GM06990 (cell line): ENCODE results near the gene HOXC12.

Experiments used
- DNase-seq: peaks from one replicate; pipeline ENCODE4 v3.0.0-alpha.2; 2011; ENCODE audit not compliant: insufficient read length; ENCODE audit errors: extremely low read depth
- H3K27me3 ChIP-seq: replicated peaks from 2 replicates; pipeline ENCODE4 v1.6.0; 2011; ENCODE audit warnings: low read length; ENCODE audit not compliant: control insufficient read depth, insufficient read depth
- H3K36me3 ChIP-seq: 2 replicates; pipeline ENCODE4 v1.5.1; 2011; ENCODE audit warnings: low read length; ENCODE audit not compliant: control insufficient read depth, insufficient read depth
- H3K4me3 ChIP-seq: replicated peaks from 2 replicates; pipeline ENCODE4 v1.5.1; 2011; ENCODE audit warnings: low read depth, mild to moderate bottlenecking, control low read depth, low read length
- TF ChIP-seq, protein P1 (sequence below): IDR thresholded peaks from 2 replicates; pipeline ENCODE4 v1.5.1; 2011; ENCODE audit warnings: low read length, control low read depth, mild to moderate bottlenecking, inconsistent platforms; ENCODE audit not compliant: insufficient read depth, poor library complexity, severe bottlenecking

HOXC12 gene

DNA sequence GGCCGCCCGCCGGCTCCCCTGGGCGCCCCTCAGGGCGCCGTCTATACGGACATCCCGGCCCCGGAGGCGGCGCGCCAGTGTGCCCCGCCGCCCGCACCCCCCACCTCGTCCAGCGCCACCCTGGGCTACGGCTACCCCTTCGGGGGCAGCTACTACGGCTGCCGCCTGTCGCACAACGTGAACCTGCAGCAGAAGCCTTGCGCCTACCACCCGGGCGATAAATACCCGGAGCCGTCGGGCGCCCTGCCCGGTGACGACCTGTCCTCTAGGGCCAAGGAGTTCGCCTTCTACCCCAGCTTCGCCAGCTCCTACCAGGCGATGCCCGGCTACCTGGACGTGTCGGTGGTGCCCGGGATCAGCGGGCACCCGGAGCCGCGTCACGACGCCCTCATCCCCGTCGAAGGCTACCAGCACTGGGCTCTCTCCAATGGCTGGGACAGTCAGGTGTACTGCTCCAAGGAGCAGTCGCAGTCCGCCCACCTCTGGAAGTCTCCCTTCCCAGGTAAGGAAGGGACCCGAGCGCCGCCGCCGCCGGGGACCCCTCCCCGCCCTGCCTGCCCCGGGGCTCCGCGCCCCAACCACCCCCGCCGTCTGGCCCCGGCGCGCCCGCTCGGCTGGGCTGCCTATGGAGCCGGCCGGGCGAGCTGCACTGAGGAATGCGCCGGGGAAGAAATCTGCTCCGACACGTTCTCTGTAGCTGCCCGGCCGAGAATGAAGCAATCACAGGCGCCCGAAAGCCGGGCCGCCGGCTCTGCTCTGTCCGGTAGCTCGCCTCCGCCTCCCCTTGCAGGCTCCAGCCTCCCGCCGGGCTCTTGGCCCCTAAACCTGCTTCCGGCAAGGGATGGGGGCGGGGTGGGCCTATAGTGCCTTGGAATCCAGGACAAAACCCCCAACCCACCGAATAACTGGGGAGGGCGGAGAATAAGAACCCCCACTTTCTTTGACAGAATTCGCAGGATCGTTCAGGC lies 15.3 kb upstream of the HOXC12 start:
- TF ChIP-seq, protein P1, sequence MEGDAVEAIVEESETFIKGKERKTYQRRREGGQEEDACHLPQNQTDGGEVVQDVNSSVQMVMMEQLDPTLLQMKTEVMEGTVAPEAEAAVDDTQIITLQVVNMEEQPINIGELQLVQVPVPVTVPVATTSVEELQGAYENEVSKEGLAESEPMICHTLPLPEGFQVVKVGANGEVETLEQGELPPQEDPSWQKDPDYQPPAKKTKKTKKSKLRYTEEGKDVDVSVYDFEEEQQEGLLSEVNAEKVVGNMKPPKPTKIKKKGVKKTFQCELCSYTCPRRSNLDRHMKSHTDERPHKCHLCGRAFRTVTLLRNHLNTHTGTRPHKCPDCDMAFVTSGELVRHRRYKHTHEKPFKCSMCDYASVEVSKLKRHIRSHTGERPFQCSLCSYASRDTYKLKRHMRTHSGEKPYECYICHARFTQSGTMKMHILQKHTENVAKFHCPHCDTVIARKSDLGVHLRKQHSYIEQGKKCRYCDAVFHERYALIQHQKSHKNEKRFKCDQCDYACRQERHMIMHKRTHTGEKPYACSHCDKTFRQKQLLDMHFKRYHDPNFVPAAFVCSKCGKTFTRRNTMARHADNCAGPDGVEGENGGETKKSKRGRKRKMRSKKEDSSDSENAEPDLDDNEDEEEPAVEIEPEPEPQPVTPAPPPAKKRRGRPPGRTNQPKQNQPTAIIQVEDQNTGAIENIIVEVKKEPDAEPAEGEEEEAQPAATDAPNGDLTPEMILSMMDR, result no peak
- Histone ChIP-seq H3K36me3 (no peaks in the 10 kb centered on the region), H3K4me3 (no peak overlapping the region), H3K27me3 (peaks cover 6% of the 10 kb centered on the region)
- no peak for DNase-seq

DNA sequence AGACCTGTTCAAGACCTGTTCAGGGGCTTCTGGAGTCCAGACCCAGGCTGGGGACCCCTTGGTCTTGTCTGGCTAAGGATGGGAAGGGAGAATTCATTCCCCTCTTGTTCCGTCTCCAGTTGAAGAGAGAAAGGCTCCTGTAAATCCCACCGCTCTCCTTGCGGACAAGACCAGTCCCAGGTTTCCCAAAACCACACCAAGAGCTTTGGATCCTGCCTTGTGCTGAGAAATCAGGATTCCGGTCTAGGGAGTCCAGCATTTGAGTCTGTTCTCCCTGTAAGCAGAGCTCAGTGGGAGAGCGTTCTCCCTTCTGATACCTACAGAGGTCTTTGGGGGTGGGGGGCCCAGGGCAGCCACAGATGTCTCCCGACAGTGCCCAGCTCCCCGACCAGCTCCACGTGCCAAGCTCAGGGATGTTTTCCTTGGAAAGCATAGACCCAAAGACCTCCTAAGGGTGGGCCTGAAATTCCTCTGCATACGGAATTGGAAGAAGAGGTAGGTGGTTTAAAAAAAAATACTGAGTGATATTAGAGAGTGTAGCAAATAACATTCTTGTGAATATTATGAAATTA lies 14.2 kb upstream of the HOXC12 start:
- Histone ChIP-seq H3K36me3 (no peaks in the 10 kb centered on the region), H3K4me3 (no peak overlapping the region), H3K27me3 (peaks cover 8% of the 10 kb centered on the region)
- TF ChIP-seq, protein P1, result no peak
- DNase-seq, result no peak

DNA sequence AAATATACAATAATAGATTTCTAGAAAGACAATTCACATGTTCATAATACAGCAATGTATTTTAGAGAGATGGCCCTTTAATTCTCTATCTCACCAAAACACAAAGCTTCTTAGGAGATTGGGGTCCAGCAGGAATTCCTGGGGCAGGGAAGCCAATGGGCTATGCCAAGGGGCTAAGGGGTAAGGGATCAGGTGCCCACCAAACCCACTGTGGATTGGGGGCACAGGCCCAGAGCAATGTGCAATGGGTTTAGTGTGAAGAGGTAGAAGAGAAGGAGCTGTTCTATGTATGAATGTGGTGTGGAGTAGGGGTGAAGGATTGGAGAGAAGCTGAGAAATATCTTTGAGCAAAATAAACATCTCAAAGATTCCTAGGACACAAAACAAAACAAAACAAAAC lies 13.5 kb upstream of the HOXC12 start:
- no peak for DNase-seq
- H3K36me3 ChIP-seq, result no peaks in the 10 kb centered on the region
- no peak overlapping the region for H3K4me3 ChIP-seq
- peaks cover 6% of the 10 kb centered on the region for H3K27me3 ChIP-seq
- TF ChIP-seq, protein P1, result no peak

DNA sequence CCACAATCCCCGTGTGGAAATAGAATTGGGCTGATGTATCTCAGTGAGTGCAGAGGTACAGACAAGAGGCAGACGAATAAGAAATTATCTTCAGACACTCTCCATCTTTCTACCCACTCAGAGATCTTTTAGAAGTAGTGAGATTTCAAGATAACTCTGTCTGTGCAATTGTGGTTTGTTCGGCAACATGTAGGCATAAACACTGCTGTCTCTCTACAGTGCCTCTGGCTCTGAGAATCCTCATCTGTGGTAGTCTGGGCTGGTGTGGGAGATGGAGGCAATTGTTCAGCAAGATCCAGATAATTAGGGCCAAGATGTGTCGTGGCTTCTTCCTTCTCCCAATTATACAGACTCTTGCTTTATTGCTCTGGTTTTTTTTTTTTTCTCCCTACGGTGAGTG lies 13.0 kb upstream of the HOXC12 start:
- TF ChIP-seq, protein P1, result no peak
- Histone ChIP-seq H3K36me3 (no peaks in the 10 kb centered on the region), H3K27me3 (peaks cover 6% of the 10 kb centered on the region), H3K4me3 (no peak overlapping the region)
- DNase-seq, result no peak

DNA sequence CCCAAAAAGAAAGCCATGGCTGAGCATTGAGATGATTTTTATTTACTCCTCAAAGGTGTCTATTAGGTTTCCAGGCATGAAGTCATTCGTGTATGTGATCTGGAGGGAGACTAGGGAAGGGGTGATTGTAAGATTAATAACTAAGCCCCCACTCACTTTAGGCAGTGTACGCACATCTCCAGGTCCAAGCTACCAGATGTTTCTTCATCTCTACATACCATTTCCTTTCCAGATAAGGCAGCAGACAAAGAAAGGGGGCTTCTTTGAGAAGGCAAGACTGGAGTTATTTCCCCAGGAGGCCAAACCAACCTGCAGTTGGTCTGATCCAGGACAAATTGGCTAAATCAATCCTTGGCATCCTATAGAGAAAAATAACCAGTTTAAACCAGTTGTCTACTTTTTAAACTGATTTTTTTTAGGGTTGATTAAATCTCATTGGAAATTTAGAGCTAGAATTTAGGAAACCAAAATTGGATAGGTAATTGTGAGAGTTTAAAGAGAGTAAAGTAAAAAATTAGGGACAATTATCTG lies 12.2 kb upstream of the HOXC12 start:
- Histone ChIP-seq H3K27me3 (peaks cover 6% of the 10 kb centered on the region), H3K36me3 (no peaks in the 10 kb centered on the region), H3K4me3 (no peak overlapping the region)
- TF ChIP-seq, protein P1, result no peak
- no peak for DNase-seq
